ENCODE data around the gene KLK15.
A peak's percentile ranks its signal among the peaks of the same experiment; 100 is the strongest.
"Not testable (repeated sequence)": the region's sequence is repeated elsewhere in the genome, so short reads cannot be mapped to it uniquely, and the experiment has no call there.

The KLK15 gene

DNA sequence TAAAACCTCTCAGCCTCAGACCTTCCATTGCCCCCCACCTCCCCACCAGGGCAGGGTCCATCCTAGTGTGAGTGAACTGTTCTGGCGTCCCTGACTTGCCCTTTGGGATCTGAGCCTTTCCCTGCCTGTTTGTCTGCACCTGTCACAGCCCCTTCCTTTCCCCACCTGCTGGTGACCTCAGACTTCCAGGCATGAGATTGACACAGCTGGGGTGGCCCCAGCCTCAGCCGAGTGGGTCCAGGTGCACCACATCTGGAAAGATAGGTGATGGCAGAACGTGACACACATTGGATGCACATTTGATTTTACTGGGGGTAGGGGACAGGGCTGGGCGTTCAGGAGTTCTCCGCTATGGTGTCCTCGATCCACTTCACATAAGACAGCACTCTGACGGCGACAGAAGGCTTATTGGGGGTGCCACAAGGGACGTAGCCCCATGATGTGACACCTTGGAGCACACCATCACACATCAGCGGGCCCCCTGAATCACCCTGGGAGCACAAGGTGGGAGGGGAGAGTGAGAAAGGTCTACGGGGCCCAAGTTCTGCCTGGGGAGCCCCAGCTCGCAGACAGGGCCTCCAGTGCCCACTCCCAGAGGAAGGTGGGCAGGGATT, 14.4 kb downstream of the KLK15 start:
- TF ChIP-seq, protein P1, sequence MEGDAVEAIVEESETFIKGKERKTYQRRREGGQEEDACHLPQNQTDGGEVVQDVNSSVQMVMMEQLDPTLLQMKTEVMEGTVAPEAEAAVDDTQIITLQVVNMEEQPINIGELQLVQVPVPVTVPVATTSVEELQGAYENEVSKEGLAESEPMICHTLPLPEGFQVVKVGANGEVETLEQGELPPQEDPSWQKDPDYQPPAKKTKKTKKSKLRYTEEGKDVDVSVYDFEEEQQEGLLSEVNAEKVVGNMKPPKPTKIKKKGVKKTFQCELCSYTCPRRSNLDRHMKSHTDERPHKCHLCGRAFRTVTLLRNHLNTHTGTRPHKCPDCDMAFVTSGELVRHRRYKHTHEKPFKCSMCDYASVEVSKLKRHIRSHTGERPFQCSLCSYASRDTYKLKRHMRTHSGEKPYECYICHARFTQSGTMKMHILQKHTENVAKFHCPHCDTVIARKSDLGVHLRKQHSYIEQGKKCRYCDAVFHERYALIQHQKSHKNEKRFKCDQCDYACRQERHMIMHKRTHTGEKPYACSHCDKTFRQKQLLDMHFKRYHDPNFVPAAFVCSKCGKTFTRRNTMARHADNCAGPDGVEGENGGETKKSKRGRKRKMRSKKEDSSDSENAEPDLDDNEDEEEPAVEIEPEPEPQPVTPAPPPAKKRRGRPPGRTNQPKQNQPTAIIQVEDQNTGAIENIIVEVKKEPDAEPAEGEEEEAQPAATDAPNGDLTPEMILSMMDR (IDR thresholded peaks at IDR 0.05; ENCODE audit: low read depth, low read length, missing control alignments) = no peak
- no peak for DNase-seq (ENCODE audit: extremely low read depth, low read depth)
- no peak overlapping the region for H3K4me3 ChIP-seq (replicated peaks; ENCODE audit: low read depth, low read length)

DNA sequence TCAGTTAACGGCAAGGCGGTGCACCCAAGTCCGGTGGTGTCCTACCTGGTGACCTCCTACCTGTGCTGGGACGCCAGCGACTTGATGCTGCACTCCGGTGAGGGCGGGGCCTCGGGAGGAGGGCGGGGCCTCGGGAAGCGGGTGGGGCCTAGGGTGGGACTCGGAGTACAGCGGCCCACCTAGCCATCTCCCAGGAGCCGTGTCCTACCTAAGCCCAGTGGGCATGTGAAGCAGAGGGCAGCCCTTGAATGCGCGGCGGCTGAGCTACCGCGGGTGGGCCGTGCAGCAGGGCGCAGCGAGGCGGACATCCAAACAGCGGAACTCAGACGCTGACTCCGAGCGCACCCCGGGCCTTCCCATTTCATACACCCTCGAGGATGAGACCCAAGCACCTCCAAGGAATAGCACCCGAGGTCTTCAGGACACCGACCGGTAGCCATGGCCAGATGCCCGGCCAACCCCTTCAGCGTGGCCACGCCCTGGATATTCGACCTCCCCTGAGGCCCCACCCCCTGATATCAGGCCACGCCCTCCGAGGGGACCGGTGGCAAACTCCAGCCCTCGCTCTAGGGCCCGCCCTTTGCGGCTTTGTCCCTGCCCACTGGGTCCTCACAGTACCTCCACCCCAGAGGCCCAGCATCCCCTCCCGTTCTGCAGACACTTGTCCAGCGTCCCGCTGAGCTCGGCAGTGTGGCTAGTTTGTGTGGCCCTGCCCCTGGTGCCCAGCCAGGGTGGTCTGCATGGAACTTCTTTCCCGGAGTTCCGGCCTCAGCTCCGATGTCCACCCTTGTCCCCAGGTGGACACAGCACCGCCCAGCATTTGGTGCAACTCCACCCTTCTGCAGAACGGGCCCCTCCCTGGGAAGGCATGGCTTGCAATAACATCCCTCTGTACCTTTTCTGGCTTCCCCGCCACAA, 15.2 kb downstream of the KLK15 start:
- TF ChIP-seq, protein P1 (IDR thresholded peaks at IDR 0.05; ENCODE audit: low read depth, low read length, missing control alignments) = no peak
- H3K4me3 ChIP-seq (replicated peaks; ENCODE audit: low read depth, low read length) = peak overlapping the region; percentile 36

DNA sequence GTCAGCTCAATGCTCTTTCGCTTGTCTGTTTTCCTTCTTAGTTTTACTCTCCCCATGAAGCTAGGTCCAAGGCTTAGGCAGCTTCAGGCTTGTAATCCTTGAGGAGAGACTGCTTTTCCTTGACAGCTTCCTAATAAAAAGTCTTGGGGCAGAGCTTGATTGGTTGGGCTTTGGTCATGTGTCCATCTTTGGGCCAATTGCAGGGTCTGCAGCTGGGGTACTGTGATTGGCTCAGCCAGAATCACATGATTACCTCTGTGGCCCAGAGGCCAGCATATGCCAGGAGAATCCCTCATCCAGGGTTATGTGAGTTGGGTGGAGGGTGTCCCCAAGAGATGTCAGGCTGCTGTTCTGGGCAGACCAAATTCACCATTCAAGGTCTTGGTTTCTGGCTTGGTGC, 17.9 kb downstream of the KLK15 start:
- H3K4me3 ChIP-seq (replicated peaks; ENCODE audit: low read depth, low read length) = no peak overlapping the region
- no peak for DNase-seq (ENCODE audit: extremely low read depth, low read depth)
- TF ChIP-seq, protein P1 (IDR thresholded peaks at IDR 0.05; ENCODE audit: low read depth, low read length, missing control alignments) = no peak

More for the DNA sequence above, 15.2 kb downstream of the KLK15 start:
- DNase-seq (ENCODE audit: extremely low read depth, low read depth) = no peak

DNA sequence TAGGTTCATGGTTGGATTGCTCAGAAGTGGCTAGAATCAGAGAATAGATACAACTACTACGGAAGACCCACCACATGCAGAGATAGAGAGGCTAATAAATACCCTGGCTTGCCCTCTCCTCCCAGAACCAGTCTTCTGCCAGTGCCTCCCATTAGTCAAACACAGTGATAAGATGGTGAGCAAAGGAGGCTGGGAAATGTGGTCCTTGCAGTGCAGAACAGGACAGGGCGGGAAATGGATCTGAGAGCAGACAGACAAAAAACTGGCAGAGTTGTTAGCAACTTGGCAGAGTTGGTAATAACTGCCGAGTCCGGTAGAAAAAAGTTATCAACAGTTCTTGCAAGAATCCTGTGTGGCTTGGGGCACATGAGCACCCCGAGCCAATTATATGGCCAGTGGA, 18.5 kb downstream of the KLK15 start:
- no peak for DNase-seq (ENCODE audit: extremely low read depth, low read depth)
- H3K4me3 ChIP-seq (replicated peaks; ENCODE audit: low read depth, low read length) = no peak overlapping the region
- TF ChIP-seq, protein P1 (IDR thresholded peaks at IDR 0.05; ENCODE audit: low read depth, low read length, missing control alignments) = no peak

DNA sequence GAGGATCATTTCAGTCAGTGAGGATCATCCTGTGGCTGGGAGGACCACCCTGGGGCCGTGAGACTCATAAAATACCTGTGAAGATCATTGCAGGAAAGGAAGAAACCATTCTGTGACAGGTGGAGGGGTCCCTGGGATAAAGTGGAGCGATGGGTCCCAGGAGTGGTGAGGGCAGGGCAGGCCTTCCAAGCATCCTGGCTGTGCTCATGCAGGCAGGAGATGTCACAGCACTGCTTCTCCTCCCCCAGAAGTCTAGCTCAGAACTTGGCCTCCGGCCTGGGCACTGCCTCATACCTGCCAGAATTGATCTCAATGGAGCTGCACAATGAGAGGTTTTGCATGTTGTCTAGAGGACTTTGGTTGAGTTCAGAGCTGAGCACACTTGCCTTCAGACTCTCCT, 20.9 kb downstream of the KLK15 start:
- no peak for DNase-seq (ENCODE audit: extremely low read depth, low read depth)
- no peak overlapping the region for H3K4me3 ChIP-seq (replicated peaks; ENCODE audit: low read depth, low read length)
- TF ChIP-seq, protein P1 (IDR thresholded peaks at IDR 0.05; ENCODE audit: low read depth, low read length, missing control alignments) = no peak

DNA sequence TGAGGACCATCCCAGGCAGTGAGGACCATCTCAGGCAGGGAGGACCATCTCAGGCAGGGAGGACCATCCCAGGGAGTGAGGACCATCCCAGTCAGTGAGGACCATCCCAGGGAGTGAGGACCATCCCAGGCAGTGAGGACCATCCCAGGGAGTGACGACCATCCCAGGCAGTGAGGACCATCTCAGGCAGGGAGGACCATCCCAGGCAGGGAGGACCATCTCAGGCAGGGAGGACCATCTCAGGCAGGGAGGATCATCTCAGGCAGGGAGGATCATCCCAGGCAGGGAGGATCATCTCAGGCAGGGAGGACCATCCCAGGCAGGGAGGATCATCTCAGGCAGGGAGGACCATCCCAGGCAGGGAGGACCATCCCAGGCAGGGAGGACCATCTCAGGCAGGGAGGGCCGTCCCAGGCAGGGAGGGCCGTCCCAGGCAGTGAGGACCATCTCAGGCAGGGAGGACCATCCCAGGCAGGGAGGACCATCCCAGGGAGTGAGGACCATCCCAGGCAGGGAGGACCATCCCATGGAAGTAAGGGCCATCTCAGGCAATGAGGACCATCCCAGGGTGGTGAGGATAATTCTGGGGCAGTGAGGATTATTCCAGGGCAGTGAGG, 21.6 kb downstream of the KLK15 start:
- H3K4me3 ChIP-seq (replicated peaks; ENCODE audit: low read depth, low read length); DNase-seq (ENCODE audit: extremely low read depth, low read depth): not testable (repeated sequence)

DNA sequence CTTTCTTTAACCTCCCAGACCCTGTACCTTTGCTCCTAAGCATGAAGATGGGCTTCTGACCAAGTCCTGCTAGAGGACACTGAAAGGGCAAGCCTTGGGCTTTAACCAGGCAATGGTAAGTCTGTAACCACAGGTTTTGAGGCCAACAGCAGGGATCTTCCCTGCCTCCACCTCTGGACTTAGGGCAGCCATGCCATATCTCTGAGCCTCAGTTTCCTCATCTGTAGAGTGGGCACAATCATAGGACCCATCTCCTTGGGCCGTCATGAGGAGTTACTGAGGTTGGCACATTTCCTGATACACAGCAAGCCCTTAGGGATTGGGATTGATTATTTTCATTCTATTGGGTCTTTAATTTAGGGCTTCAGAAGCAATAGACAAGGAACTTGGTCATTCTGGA, 24.5 kb downstream of the KLK15 start:
- no peak for DNase-seq (ENCODE audit: extremely low read depth, low read depth)
- TF ChIP-seq, protein P1 (IDR thresholded peaks at IDR 0.05; ENCODE audit: low read depth, low read length, missing control alignments) = no peak
- H3K4me3 ChIP-seq (replicated peaks; ENCODE audit: low read depth, low read length) = no peak overlapping the region
